DOHH2 (cell line): ENCODE results near the gene ANKRD39.

Experiments
- H3F3A ChIP-seq: fragments of 200-600 bp; sonication (generic), shearing (Covaris generic); 2 replicates; pipeline ENCODE4 v1.6.0; 2016; ENCODE audit warnings: antibody characterized with exemption, mild to moderate bottlenecking; ENCODE audit not compliant: control insufficient read depth, insufficient read depth
- H3K27ac ChIP-seq: fragments of 200-600 bp; sonication (generic); 2 replicates; pipeline ENCODE4 v1.5.1; 2014; ENCODE audit warnings: low read depth, mild to moderate bottlenecking, low read length, moderate library complexity
- H3K27me3 ChIP-seq: fragments of 200-600 bp; sonication (generic); 2 replicates; pipeline ENCODE4 v1.6.1; 2014; ENCODE audit warnings: mild to moderate bottlenecking, low read length, mixed read lengths; ENCODE audit not compliant: control insufficient read depth
- H3K36me3 ChIP-seq: fragments of 200-600 bp; sonication (generic); 2 replicates; pipeline ENCODE4 v1.6.1; 2014; ENCODE audit warnings: mild to moderate bottlenecking, low read length, moderate library complexity, mixed read lengths; ENCODE audit not compliant: control insufficient read depth
- H3K4me1 ChIP-seq: fragments of 200-600 bp; sonication (generic); 2 replicates; pipeline ENCODE4 v1.6.1; 2014; ENCODE audit warnings: mild to moderate bottlenecking, low read length, mixed read lengths; ENCODE audit not compliant: control insufficient read depth
- H3K4me2 ChIP-seq: fragments of 200-600 bp; sonication (generic); 2 replicates; pipeline ENCODE4 v1.6.0; 2014; ENCODE audit warnings: mild to moderate bottlenecking, low read length, moderate library complexity
- H3K4me3 ChIP-seq: fragments of 200-600 bp; sonication (generic); 2 replicates; pipeline ENCODE4 v1.5.1; 2014; ENCODE audit warnings: mild to moderate bottlenecking, low read length, mixed read lengths
- H3K79me2 ChIP-seq: fragments of 200-600 bp; sonication (generic); 2 replicates; pipeline ENCODE4 v1.6.1; 2014; ENCODE audit warnings: mild to moderate bottlenecking, low read length, mixed read lengths; ENCODE audit not compliant: control insufficient read depth
- H3K9me2 ChIP-seq: fragments of 200-600 bp; sonication (generic); replicated peaks from 2 replicates; pipeline ENCODE4 v1.6.1; 2014; ENCODE audit warnings: mild to moderate bottlenecking, low read length, mixed read lengths; ENCODE audit not compliant: control insufficient read depth
- H3K9me3 ChIP-seq: fragments of 200-600 bp; sonication (generic); 2 replicates; pipeline ENCODE4 v1.6.1; 2014; ENCODE audit warnings: antibody characterized with exemption, low read length, mixed read lengths; ENCODE audit not compliant: control insufficient read depth, insufficient read depth
- H4K20me1 ChIP-seq: fragments of 200-600 bp; sonication (generic); 2 replicates; pipeline ENCODE4 v1.6.0; 2014; ENCODE audit warnings: low read depth, mild to moderate bottlenecking, antibody characterized with exemption, low read length, moderate library complexity; ENCODE audit not compliant: control insufficient read depth, insufficient read depth
- CTCF ChIP-seq: fragments of 200-600 bp; sonication (generic); IDR thresholded peaks from one replicate; pipeline ENCODE4 v1.5.1; 2014; ENCODE audit warnings: antibody characterized with exemption, mild to moderate bottlenecking, low read depth, low read length; ENCODE audit not compliant: poor library complexity, severe bottlenecking
- EZH2phosphoT487 ChIP-seq: fragments of 200-600 bp; sonication (generic); IDR thresholded peaks from 2 replicates; pipeline ENCODE4 v1.6.1; 2017; ENCODE audit warnings: borderline replicate concordance, mild to moderate bottlenecking, antibody characterized with exemption, low read length, moderate library complexity, mixed read lengths

Gene ANKRD39

GRCh38 chr2:96800061-96801004, 57.5 kb downstream of the ANKRD39 start:
- H3K36me3 ChIP-seq, result peaks cover 9% of the 10 kb centered on the region
- H3K4me3 ChIP-seq, result peak overlapping the region; percentile 16
- H3K27ac ChIP-seq, result no peak overlapping the region
- peaks cover 30% of the 10 kb centered on the region for H3K4me1 ChIP-seq
- H4K20me1 ChIP-seq, result no peaks in the 10 kb centered on the region
- no peaks in the 10 kb centered on the region for H3K9me3 ChIP-seq
- no peaks in the 10 kb centered on the region; the same call in 1 of the 2 replicates for H3F3A ChIP-seq
- TF ChIP-seq EZH2phosphoT487, result no peak
- TF ChIP-seq CTCF, result no peak
- H3K79me2 ChIP-seq, result no peaks in the 10 kb centered on the region
- no peaks in the 10 kb centered on the region for H3K9me2 ChIP-seq
- H3K27me3 ChIP-seq, result no peaks in the 10 kb centered on the region
- H3K4me2 ChIP-seq, result peak overlapping the region; percentile 53

GRCh38 chr2:96799623-96799935, 58.2 kb downstream of the ANKRD39 start:
- H3K4me3 ChIP-seq, result no peak overlapping the region
- H3K36me3 ChIP-seq, result peaks cover 9% of the 10 kb centered on the region
- no peaks in the 10 kb centered on the region; the same call in 1 of the 2 replicates for H3F3A ChIP-seq
- H3K4me1 ChIP-seq, result peaks cover 26% of the 10 kb centered on the region
- TF ChIP-seq CTCF (no peak), EZH2phosphoT487 (no peak)
- H3K27me3 ChIP-seq, result no peaks in the 10 kb centered on the region
- no peaks in the 10 kb centered on the region for H3K9me3 ChIP-seq
- no peaks in the 10 kb centered on the region for H3K79me2 ChIP-seq
- no peaks in the 10 kb centered on the region for H3K9me2 ChIP-seq
- no peak overlapping the region for H3K27ac ChIP-seq
- no peaks in the 10 kb centered on the region for H4K20me1 ChIP-seq
- H3K4me2 ChIP-seq, result no peak overlapping the region

- Histone ChIP-seq H3K27ac (no peak overlapping the region), H3K27me3 (no peaks in the 10 kb centered on the region), H3K9me3 (no peaks in the 10 kb centered on the region), H3K4me1 (peaks cover 26% of the 10 kb centered on the region), H3F3A (no peaks in the 10 kb centered on the region; the same call in 1 of the 2 replicates), H3K4me3 (no peak overlapping the region), H3K79me2 (no peaks in the 10 kb centered on the region), H3K36me3 (peaks cover 9% of the 10 kb centered on the region), H4K20me1 (no peaks in the 10 kb centered on the region), H3K9me2 (no peaks in the 10 kb centered on the region), H3K4me2 (no peak overlapping the region)
- TF ChIP-seq CTCF (no peak), EZH2phosphoT487 (no peak)
Observed at GRCh38 chr2:96798733-96799622, 58.8 kb downstream of the ANKRD39 start.
